GM12875 (cell line): ENCODE measurements around the gene ARHGDIA.

Source experiments
- H3K4me3 ChIP-seq: one replicate; pipeline ENCODE4 v1.5.1; 2011; ENCODE audit warnings: low read depth, low read length, control low read depth
- TF ChIP-seq, protein P1 (sequence below): IDR thresholded peaks from 2 replicates; pipeline ENCODE4 v1.5.1; 2011; ENCODE audit warnings: low read depth, mild to moderate bottlenecking, control low read depth, inconsistent platforms, low read length, moderate library complexity, borderline replicate concordance; ENCODE audit not compliant: insufficient read depth

ARHGDIA gene

GRCh38 chr17:81900181-81900820 is 29.2 kb upstream of the ARHGDIA start:
- TF ChIP-seq, protein P1, sequence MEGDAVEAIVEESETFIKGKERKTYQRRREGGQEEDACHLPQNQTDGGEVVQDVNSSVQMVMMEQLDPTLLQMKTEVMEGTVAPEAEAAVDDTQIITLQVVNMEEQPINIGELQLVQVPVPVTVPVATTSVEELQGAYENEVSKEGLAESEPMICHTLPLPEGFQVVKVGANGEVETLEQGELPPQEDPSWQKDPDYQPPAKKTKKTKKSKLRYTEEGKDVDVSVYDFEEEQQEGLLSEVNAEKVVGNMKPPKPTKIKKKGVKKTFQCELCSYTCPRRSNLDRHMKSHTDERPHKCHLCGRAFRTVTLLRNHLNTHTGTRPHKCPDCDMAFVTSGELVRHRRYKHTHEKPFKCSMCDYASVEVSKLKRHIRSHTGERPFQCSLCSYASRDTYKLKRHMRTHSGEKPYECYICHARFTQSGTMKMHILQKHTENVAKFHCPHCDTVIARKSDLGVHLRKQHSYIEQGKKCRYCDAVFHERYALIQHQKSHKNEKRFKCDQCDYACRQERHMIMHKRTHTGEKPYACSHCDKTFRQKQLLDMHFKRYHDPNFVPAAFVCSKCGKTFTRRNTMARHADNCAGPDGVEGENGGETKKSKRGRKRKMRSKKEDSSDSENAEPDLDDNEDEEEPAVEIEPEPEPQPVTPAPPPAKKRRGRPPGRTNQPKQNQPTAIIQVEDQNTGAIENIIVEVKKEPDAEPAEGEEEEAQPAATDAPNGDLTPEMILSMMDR, result no peak
- H3K4me3 ChIP-seq, result no peak overlapping the region

DNA sequence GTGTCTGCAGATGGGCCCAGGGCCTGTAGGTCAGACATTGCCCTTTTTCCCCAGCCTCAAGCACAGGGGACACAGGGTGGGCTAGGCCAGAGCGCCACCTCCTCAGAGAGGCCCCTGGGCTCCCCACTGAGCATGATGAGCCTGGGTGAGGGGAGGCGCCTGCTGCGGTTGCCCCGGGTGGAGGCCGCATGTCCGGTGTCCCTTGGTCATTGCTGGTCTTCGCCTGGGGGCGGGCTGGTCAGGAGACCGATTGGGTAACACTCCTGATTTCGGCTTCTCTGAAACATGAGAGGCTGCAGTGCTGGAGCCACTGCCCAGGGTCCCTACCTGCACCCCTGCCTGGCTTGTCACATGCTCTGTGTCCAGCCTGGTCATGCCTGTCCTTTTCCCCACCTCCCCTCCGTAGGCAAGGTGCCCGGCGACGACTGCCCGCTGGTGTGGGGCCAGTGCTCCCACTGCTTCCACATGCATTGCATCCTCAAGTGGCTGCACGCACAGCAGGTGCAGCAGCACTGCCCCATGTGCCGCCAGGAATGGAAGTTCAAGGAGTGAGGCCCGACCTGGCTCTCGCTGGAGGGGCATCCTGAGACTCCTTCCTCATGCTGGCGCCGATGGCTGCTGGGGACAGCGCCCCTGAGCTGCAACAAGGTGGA is 28.5 kb upstream of the ARHGDIA start:
- TF ChIP-seq, protein P1, result no peak
- H3K4me3 ChIP-seq, result no peak overlapping the region

- H3K4me3 ChIP-seq, result no peak overlapping the region
- TF ChIP-seq, protein P1, result no peak
These were observed 27.7 kb upstream of the ARHGDIA start for GRCh38 chr17:81898885-81899284.

GRCh38 chr17:81898029-81898866 is 27.1 kb upstream of the ARHGDIA start:
- no peak overlapping the region for H3K4me3 ChIP-seq
- TF ChIP-seq, protein P1, result no peak

- TF ChIP-seq, protein P1, result no peak
- no peak overlapping the region for H3K4me3 ChIP-seq
These were observed 24.3 kb upstream of the ARHGDIA start for GRCh38 chr17:81895400-81895799.

GRCh38 chr17:81891303-81891552 is 20.1 kb upstream of the ARHGDIA start:
- H3K4me3 ChIP-seq, result peak overlapping the region; percentile 90
- TF ChIP-seq, protein P1, result no peak
